SU-DHL-6 (cell line): ENCODE measurements around the gene JAML.

Source experiments
- CTCF ChIP-seq: fragments of 200-600 bp; sonication (generic); IDR thresholded peaks from one replicate; pipeline ENCODE4 v1.5.1; 2017; ENCODE audit warnings: antibody characterized with exemption, mild to moderate bottlenecking, low read length, moderate library complexity; ENCODE audit not compliant: insufficient read depth, poor library complexity, severe bottlenecking
- EZH2phosphoT487 ChIP-seq: fragments of 200-600 bp; sonication (generic), shearing (Covaris generic); conservative IDR thresholded peaks from 2 replicates; pipeline ENCODE4 v1.6.1; 2018; ENCODE audit warnings: mild to moderate bottlenecking, antibody characterized with exemption, low read length, moderate library complexity, mixed read lengths

- TF ChIP-seq CTCF = no peak
- TF ChIP-seq EZH2phosphoT487 = no peak
These were observed 18.4 kb upstream of the JAML start for GRCh38 chr11:118243161-118243560.
